Upper lobe of left lung (tissue), 4 donors: ENCODE data around the gene C1orf87.

ENCODE experiments used
- POLR2A ChIP-seq, 4 donors: fragments of 450-650 bp; IDR thresholded peaks; one replicate each; pipeline ENCODE4 v1.5.1; 2016 to 2017; ENCODE audit warnings: antibody characterized with exemption in 4 of 4, mild to moderate bottlenecking in 2 of 4
- POLR2AphosphoS5 ChIP-seq, 2 donors: sonication (generic); formaldehyde crosslinking; IDR thresholded peaks; one replicate each; pipeline ENCODE4 v1.5.1; 2017; ENCODE audit warnings: antibody characterized with exemption in 2 of 2
- TF ChIP-seq, protein P1 (sequence below), 6 experiments: fragments of 450-650 bp in 4 of 6; fragments of 200-600 bp in 2 of 6; sonication (generic) in 2 of 6; IDR thresholded peaks; one replicate each; pipeline ENCODE4 v1.5.1; 2016 to 2019; ENCODE audit warnings: antibody characterized with exemption in 6 of 6

DNA sequence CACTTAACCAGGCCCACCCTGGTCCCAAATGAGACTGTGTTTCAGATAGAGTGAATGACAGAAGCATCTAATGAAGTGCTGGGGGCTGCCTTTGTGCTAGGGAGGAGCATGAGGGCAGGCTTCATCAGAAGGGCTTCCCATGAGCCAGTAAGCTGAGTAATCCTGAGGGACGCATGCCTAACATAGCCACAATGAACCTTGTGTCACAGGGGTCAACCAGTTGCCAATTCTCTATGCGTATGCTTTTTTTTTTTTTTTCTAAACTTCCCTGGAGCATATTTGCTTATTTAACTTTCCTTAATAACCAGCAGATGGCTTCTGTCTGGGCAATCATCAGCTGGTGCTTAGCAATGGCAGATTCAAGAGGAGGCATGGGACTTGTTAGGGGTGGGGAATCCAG is 121.5 kb downstream of the C1orf87 start:
- TF ChIP-seq, protein P1, sequence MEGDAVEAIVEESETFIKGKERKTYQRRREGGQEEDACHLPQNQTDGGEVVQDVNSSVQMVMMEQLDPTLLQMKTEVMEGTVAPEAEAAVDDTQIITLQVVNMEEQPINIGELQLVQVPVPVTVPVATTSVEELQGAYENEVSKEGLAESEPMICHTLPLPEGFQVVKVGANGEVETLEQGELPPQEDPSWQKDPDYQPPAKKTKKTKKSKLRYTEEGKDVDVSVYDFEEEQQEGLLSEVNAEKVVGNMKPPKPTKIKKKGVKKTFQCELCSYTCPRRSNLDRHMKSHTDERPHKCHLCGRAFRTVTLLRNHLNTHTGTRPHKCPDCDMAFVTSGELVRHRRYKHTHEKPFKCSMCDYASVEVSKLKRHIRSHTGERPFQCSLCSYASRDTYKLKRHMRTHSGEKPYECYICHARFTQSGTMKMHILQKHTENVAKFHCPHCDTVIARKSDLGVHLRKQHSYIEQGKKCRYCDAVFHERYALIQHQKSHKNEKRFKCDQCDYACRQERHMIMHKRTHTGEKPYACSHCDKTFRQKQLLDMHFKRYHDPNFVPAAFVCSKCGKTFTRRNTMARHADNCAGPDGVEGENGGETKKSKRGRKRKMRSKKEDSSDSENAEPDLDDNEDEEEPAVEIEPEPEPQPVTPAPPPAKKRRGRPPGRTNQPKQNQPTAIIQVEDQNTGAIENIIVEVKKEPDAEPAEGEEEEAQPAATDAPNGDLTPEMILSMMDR (IDR thresholded peaks at IDR 0.05): no peak
- TF ChIP-seq POLR2A (IDR thresholded peaks at IDR 0.05): no peak
- TF ChIP-seq POLR2AphosphoS5 (IDR thresholded peaks at IDR 0.05): no peak
